B cell (primary cell): ENCODE measurements around the gene GOLGA1. TPM values are rescaled to one million over a fixed set of nuclear protein-coding genes. Genes with fewer than 3 reads are reported as not detected.

Experiments used
- ATAC-seq: fragments of 200-7000 bp; cut with Tn5 transposase; one replicate; pipeline ENCODE4 v1.10.0; 2021; ENCODE audit warnings: low read depth, mild to moderate bottlenecking, moderate number of reproducible peaks, moderate library complexity
- CTCF ChIA-PET: fragments of 350-600 bp; sonication (Branson Sonifier 250); formaldehyde crosslinking; loops from one replicate; lab custom pipeline; 2021; ENCODE audit warnings: antibody characterized with exemption, inconsistent platforms; lab: Charles Lee
- POLR2A ChIA-PET: fragments of 350-600 bp; sonication (Branson Sonifier 250); formaldehyde crosslinking; loops from one replicate; lab custom pipeline; 2021; ENCODE audit warnings: antibody characterized with exemption; lab: Charles Lee
- DNase-seq: peaks from one replicate; pipeline ENCODE4 v3.0.0; 2013
- H2AFZ ChIP-seq: 2 replicates; pipeline ENCODE4 v1.6.1; 2012; ENCODE audit warnings: mild to moderate bottlenecking, low read depth, low read length; ENCODE audit not compliant: insufficient read depth, poor library complexity, severe bottlenecking
- H3K27ac ChIP-seq, 2 donors: 1 replicate in 1 of 2; 2 replicates in 1 of 2; pipeline ENCODE4 v1.5.1; 2012 to 2013; ENCODE audit warnings: low read length in 2 of 2, mild to moderate bottlenecking in 2 of 2, moderate library complexity in 1 of 2
- H3K27me3 ChIP-seq, 4 experiments: fragments of 200-600 bp in 1 of 4; sonication (generic) in 1 of 4; replicated peaks in 1 of 4; 1 replicate in 2 of 4; 2 replicates in 2 of 4; pipeline versions ENCODE4 v1.6.1 to v1.7.0; 2013 to 2016; ENCODE audit warnings: low read length in 3 of 4, mild to moderate bottlenecking in 2 of 4, mixed read lengths in 1 of 4, moderate library complexity in 1 of 4; ENCODE audit not compliant: insufficient read depth in 4 of 4, control insufficient read depth in 3 of 4; ENCODE audit errors: control extremely low read depth in 1 of 4
- H3K36me3 ChIP-seq, 2 experiments: replicated peaks in 1 of 2; 1 replicate in 1 of 2; 2 replicates in 1 of 2; pipeline versions ENCODE4 v1.6.1 to v1.7.1; 2013; ENCODE audit warnings: low read length in 1 of 2; ENCODE audit not compliant: insufficient read depth in 2 of 2, control insufficient read depth in 1 of 2; ENCODE audit errors: control extremely low read depth in 1 of 2, extremely low read depth in 1 of 2
- H3K4me1 ChIP-seq, 2 donors: fragments of 200-600 bp in 1 of 2; sonication (generic) in 1 of 2; 1 replicate in 1 of 2; 2 replicates in 1 of 2; pipeline versions ENCODE4 v1.5.1 to v1.6.1; 2013 to 2017; ENCODE audit warnings: low read length in 2 of 2; ENCODE audit not compliant: control insufficient read depth in 2 of 2, insufficient read depth in 2 of 2
- H3K4me2 ChIP-seq: replicated peaks from 2 replicates; pipeline ENCODE3; 2012; ENCODE audit warnings: mild to moderate bottlenecking, low read depth, low read length; ENCODE audit not compliant: poor library complexity, severe bottlenecking
- H3K4me3 ChIP-seq, 5 experiments: fragments of 200-600 bp in 1 of 5; sonication (generic) in 1 of 5; 1 replicate in 3 of 5; 2 replicates in 2 of 5; pipeline versions ENCODE4 v1.5.1 to v1.7.0; 2011 to 2016; ENCODE audit warnings: low read length in 4 of 5, mild to moderate bottlenecking in 4 of 5, low read depth in 2 of 5, control low read depth in 1 of 5, moderate library complexity in 1 of 5; ENCODE audit not compliant: insufficient read depth in 1 of 5; ENCODE audit errors: control extremely low read depth in 1 of 5, extremely low read depth in 1 of 5
- H3K79me2 ChIP-seq: fragments of 200-600 bp; sonication (generic); one replicate; pipeline ENCODE4 v1.6.0; 2016; ENCODE audit warnings: low read length; ENCODE audit not compliant: control insufficient read depth, insufficient read depth
- H3K9ac ChIP-seq: fragments of 200-600 bp; sonication (generic); 2 replicates; pipeline ENCODE4 v1.6.1; 2017; ENCODE audit warnings: mild to moderate bottlenecking, low read length, moderate library complexity
- H3K9me3 ChIP-seq, 3 donors: one replicate each; pipeline versions ENCODE4 v1.6.1 to v1.7.1; 2013; ENCODE audit warnings: low read length in 2 of 3; ENCODE audit not compliant: control insufficient read depth in 2 of 3, insufficient read depth in 1 of 3; ENCODE audit errors: control extremely low read depth in 1 of 3
- H4K20me1 ChIP-seq: 2 replicates; pipeline ENCODE4 v1.6.0; 2012; ENCODE audit warnings: mild to moderate bottlenecking, low read length; ENCODE audit not compliant: insufficient read depth, control insufficient read depth, poor library complexity, severe bottlenecking
- H3K27ac Mint-ChIP-seq: one replicate; pipeline ENCODE4 v1.8.0; 2021; ENCODE audit warnings: mixed read lengths
- H3K27me3 Mint-ChIP-seq: one replicate; pipeline ENCODE4 v1.8.0; 2021; ENCODE audit warnings: mixed read lengths
- H3K4me1 Mint-ChIP-seq: one replicate; pipeline ENCODE4 v1.8.0; 2021; ENCODE audit warnings: mixed read lengths
- H3K4me3 Mint-ChIP-seq: one replicate; pipeline ENCODE4 v1.8.0; 2021; ENCODE audit warnings: mixed read lengths
- H3K9me3 Mint-ChIP-seq: one replicate; pipeline ENCODE4 v1.8.0; 2022; ENCODE audit warnings: mixed read lengths; ENCODE audit not compliant: insufficient read depth
- EZH2 ChIP-seq: IDR thresholded peaks from 2 replicates; pipeline ENCODE4 v1.6.1; 2012; ENCODE audit warnings: borderline replicate concordance, low read depth, mild to moderate bottlenecking, moderate library complexity, low read length; ENCODE audit not compliant: insufficient read depth, poor library complexity, severe bottlenecking
- WGBS: methylation state at CpG from one replicate; pipeline ENCODE4 v1.1.5; 2013; ENCODE audit warnings: missing lambda C conversion rate; ENCODE audit not compliant: insufficient coverage; 5-methylcytosine and 5-hydroxymethylcytosine counted together
- intact Hi-C: fragments of 100-400 bp; cut with micrococcal nuclease; formaldehyde crosslinking; loops from one replicate; pipeline ENCODE4 v1.10.0; 2022
- polyA plus RNA-seq: library from polyadenylated mRNA; depleted of rRNA; stranded (reverse); fragments of >200 nt; gene quantifications from 2 replicates; pipeline ENCODE4 v1.2.3, GENCODE V29; 2012
- total RNA-seq, 2 donors: library from RNA; stranded (reverse); fragments of 120-200 nt in 1 of 2; gene quantifications; 1 replicate in 1 of 2; 2 replicates in 1 of 2; pipeline versions ENCODE4 v1.2.3 to v1.2.4, GENCODE V29; 2013 to 2022
- TF ChIP-seq, protein P1 (sequence below): fragments of 200-600 bp; IDR thresholded peaks from one replicate; pipeline ENCODE4 v1.8.0; 2022; ENCODE audit warnings: antibody characterized with exemption, mild to moderate bottlenecking

Gene GOLGA1
- total and polyA plus RNA-seq, 2 donors (not counting 1 experiment from before 2014, with no cell fraction given), result 13.4 to 26.2 TPM

DNA sequence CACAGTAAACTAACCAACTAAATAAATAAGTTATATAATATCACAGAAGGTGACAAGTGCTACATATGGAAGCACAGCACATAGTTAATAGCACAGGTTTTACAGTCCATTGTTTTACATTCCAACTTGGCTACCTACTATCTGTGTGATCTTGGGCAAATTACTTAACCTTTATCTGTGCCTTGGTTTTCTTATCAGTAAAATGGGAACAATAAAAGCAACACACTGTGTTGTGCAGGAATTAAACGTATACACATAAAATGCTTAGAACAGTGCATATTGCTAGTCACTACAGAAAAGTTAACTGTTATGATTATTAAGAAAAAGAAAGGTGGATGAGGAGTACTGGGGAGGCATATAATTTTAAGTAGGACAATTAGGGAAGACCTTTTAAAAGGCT lies 42.8 kb upstream of the GOLGA1 start:
- no peaks in the 10 kb centered on the region for H3K27me3 ChIP-seq
- H2AFZ ChIP-seq, result no peak overlapping the region
- DNase-seq (no peak), ATAC-seq (no peak)
- intact Hi-C loops, result no loop called here
- H3K4me1 Mint-ChIP-seq, result no peaks in the 10 kb centered on the region
- H3K4me2 ChIP-seq, result no peak overlapping the region
- H3K4me1 ChIP-seq, result no peaks in the 10 kb centered on the region
- no peaks in the 10 kb centered on the region for H3K79me2 ChIP-seq
- H3K9me3 ChIP-seq, result no peaks in the 10 kb centered on the region
- no peaks in the 10 kb centered on the region for H4K20me1 ChIP-seq
- POLR2A ChIA-PET, result no interaction called here
- no peaks in the 10 kb centered on the region for H3K9me3 Mint-ChIP-seq
- no peaks in the 10 kb centered on the region for H3K27me3 Mint-ChIP-seq
- no peak overlapping the region for H3K4me3 ChIP-seq
- CTCF ChIA-PET, result no interaction called here
- H3K27ac Mint-ChIP-seq, result no peak overlapping the region
- peaks cover 5 to 6% of the 10 kb centered on the region in 2 experiments for H3K36me3 ChIP-seq
- no peak overlapping the region for H3K27ac ChIP-seq
- no peak overlapping the region for H3K9ac ChIP-seq
- no CpG with 5 or more reads among the region's 1 CpG for WGBS
- TF ChIP-seq, protein P1, sequence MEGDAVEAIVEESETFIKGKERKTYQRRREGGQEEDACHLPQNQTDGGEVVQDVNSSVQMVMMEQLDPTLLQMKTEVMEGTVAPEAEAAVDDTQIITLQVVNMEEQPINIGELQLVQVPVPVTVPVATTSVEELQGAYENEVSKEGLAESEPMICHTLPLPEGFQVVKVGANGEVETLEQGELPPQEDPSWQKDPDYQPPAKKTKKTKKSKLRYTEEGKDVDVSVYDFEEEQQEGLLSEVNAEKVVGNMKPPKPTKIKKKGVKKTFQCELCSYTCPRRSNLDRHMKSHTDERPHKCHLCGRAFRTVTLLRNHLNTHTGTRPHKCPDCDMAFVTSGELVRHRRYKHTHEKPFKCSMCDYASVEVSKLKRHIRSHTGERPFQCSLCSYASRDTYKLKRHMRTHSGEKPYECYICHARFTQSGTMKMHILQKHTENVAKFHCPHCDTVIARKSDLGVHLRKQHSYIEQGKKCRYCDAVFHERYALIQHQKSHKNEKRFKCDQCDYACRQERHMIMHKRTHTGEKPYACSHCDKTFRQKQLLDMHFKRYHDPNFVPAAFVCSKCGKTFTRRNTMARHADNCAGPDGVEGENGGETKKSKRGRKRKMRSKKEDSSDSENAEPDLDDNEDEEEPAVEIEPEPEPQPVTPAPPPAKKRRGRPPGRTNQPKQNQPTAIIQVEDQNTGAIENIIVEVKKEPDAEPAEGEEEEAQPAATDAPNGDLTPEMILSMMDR, result no peak
- no peak for TF ChIP-seq EZH2
- no peak overlapping the region for H3K4me3 Mint-ChIP-seq

DNA sequence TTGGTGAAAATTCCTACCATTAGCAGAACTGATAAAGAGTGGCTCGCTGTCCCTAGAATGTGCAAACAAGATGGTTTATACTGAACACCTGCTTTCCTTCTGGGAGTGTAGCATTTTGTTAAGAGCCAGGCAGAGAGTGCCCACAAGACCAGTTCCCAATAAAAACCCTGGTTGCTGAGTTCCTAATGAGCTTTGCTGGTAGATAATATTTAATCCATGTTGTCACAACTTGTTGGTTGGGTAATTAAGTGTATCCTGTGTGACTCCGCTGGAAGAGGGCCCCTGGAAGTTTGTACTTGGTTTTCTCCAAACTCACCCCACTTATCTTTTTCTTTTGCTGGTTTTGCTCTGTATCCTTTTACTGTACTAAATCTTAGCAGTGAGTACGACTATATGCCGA lies 39.5 kb upstream of the GOLGA1 start:
- no peak overlapping the region for H3K27ac Mint-ChIP-seq
- POLR2A ChIA-PET, result no interaction called here
- Histone ChIP-seq H3K4me1 (no peaks in the 10 kb centered on the region), H3K9me3 (no peaks in the 10 kb centered on the region), H3K4me2 (no peak overlapping the region), H3K4me3 (no peak overlapping the region), H3K27me3 (no peaks in the 10 kb centered on the region), H3K9ac (no peak overlapping the region), H2AFZ (no peak overlapping the region), H3K36me3 (peaks cover 2 to 7% of the 10 kb centered on the region in 2 experiments), H4K20me1 (no peaks in the 10 kb centered on the region), H3K79me2 (no peaks in the 10 kb centered on the region), H3K27ac (no peak overlapping the region)
- intact Hi-C loops, result no loop called here
- ATAC-seq (no peak), DNase-seq (no peak)
- H3K27me3 Mint-ChIP-seq, result no peaks in the 10 kb centered on the region
- CTCF ChIA-PET, result no interaction called here
- no peak overlapping the region for H3K4me3 Mint-ChIP-seq
- 100% methylated on average over 1 of the region's 4 CpGs for WGBS
- TF ChIP-seq EZH2, result no peak
- TF ChIP-seq, protein P1, result no peak
- no peaks in the 10 kb centered on the region for H3K9me3 Mint-ChIP-seq
- H3K4me1 Mint-ChIP-seq, result no peaks in the 10 kb centered on the region
